Measurements from ENCODE around the gene ZNF473. TPM values are rescaled to one million over a fixed set of nuclear protein-coding genes. Genes with fewer than 3 reads are reported as not detected.

The ZNF473 gene
- total and polyA plus RNA-seq, 2 experiments from 2014 or later = 3.3 to 18.9 TPM

GRCh38 chr19:50047671-50048070 lies 21.9 kb downstream of the ZNF473 start:
- Mint-ChIP-seq H3K9me3 (peaks cover 96% of the 10 kb centered on the region), H3K36me3 (ENCODE audit: low read depth) (peaks cover 84% of the 10 kb centered on the region)

More at GRCh38 chr19:50047671-50048070, 21.9 kb downstream of the ZNF473 start:
- H3K79me2 ChIP-seq (replicated peaks; ENCODE audit: insufficient read depth) = no peaks in the 10 kb centered on the region
- no peaks in the 10 kb centered on the region for H3K4me1 ChIP-seq (ENCODE audit: insufficient read depth)
- H2AFZ ChIP-seq = no peak overlapping the region
- DNase-seq (ENCODE audit: low spot score) = no peak
- Mint-ChIP-seq H3K4me3 (no peak overlapping the region), H3K4me1 (no peaks in the 10 kb centered on the region), H3K27ac (no peak overlapping the region), H3K27me3 (ENCODE audit: insufficient read depth, low read depth, poor library complexity) (peaks cover 11% of the 10 kb centered on the region)
- H3K4me2 ChIP-seq = no peak overlapping the region
- no peaks in the 10 kb centered on the region for H4K20me1 ChIP-seq (replicated peaks; ENCODE audit: insufficient read depth)
- no peak overlapping the region for H3K4me3 ChIP-seq
- no peaks in the 10 kb centered on the region for H3K9me2 ChIP-seq (ENCODE audit: insufficient read depth)
- ATAC-seq = no peak
- H3K27me3 ChIP-seq (ENCODE audit: insufficient read depth) = no peaks in the 10 kb centered on the region
- H3F3A ChIP-seq (replicated peaks; ENCODE audit: low read depth) = no peaks in the 10 kb centered on the region; the same call in 1 of the 2 replicates
- TF ChIP-seq CTCF (conservative IDR thresholded peaks at IDR 0.05; ENCODE audit: low read depth in 2 of 2) (no peak), POLR2AphosphoS5 (IDR thresholded peaks at IDR 0.05; ENCODE audit: low read depth) (no peak), REST (IDR thresholded peaks at IDR 0.05; ENCODE audit: unreplicated experiment) (no peak), ZNF462 (CRISPR knock-in tag; IDR thresholded peaks at IDR 0.05) (no peak), NANOG (IDR thresholded peaks at IDR 0.05; ENCODE audit: borderline replicate concordance) (no peak), EZH2phosphoT487 (IDR thresholded peaks at IDR 0.05; ENCODE audit: unreplicated experiment) (no peak), ZNF331 (CRISPR knock-in tag; IDR thresholded peaks at IDR 0.05; ENCODE audit: low read depth) (no peak), ZNF114 (CRISPR knock-in tag; IDR thresholded peaks at IDR 0.05) (no peak), JUNB (IDR thresholded peaks at IDR 0.05; ENCODE audit: unreplicated experiment) (no peak), STAT1 (IDR thresholded peaks at IDR 0.05; ENCODE audit: unreplicated experiment) (no peak), CREB1 (CRISPR knock-in tag; IDR thresholded peaks at IDR 0.05; ENCODE audit: low read depth) (no peak), EZH2 (IDR thresholded peaks at IDR 0.05; ENCODE audit: low read depth, unreplicated experiment) (no peak), ETS1 (IDR thresholded peaks at IDR 0.05) (no peak)
- peaks cover 38% of the 10 kb centered on the region for H3K36me3 ChIP-seq (ENCODE audit: insufficient read depth)
- no peak overlapping the region for H3K27ac ChIP-seq (ENCODE audit: low read depth)
